Fibroblast of pulmonary artery (primary cell): ENCODE data around the gene CRTC3.

Experiments
- DNase-seq: peaks from one replicate; pipeline ENCODE4 v3.0.0-alpha.2; 2010; ENCODE audit warnings: low read depth
- H3K4me3 ChIP-seq: replicated peaks from 2 replicates; pipeline ENCODE4 v1.5.1; 2011; ENCODE audit warnings: low read depth, mild to moderate bottlenecking, control low read depth, low read length, moderate library complexity
- TF ChIP-seq, protein P1 (sequence below): IDR thresholded peaks from 2 replicates; pipeline ENCODE4 v1.5.1; 2011; ENCODE audit warnings: mild to moderate bottlenecking, control low read depth, low read length, inconsistent platforms; ENCODE audit errors: missing control alignments

Gene CRTC3

GRCh38 chr15:90572893-90573292, 43.2 kb downstream of the CRTC3 start:
- no peak overlapping the region for H3K4me3 ChIP-seq
- DNase-seq = no peak
- TF ChIP-seq, protein P1, sequence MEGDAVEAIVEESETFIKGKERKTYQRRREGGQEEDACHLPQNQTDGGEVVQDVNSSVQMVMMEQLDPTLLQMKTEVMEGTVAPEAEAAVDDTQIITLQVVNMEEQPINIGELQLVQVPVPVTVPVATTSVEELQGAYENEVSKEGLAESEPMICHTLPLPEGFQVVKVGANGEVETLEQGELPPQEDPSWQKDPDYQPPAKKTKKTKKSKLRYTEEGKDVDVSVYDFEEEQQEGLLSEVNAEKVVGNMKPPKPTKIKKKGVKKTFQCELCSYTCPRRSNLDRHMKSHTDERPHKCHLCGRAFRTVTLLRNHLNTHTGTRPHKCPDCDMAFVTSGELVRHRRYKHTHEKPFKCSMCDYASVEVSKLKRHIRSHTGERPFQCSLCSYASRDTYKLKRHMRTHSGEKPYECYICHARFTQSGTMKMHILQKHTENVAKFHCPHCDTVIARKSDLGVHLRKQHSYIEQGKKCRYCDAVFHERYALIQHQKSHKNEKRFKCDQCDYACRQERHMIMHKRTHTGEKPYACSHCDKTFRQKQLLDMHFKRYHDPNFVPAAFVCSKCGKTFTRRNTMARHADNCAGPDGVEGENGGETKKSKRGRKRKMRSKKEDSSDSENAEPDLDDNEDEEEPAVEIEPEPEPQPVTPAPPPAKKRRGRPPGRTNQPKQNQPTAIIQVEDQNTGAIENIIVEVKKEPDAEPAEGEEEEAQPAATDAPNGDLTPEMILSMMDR = no peak

DNA sequence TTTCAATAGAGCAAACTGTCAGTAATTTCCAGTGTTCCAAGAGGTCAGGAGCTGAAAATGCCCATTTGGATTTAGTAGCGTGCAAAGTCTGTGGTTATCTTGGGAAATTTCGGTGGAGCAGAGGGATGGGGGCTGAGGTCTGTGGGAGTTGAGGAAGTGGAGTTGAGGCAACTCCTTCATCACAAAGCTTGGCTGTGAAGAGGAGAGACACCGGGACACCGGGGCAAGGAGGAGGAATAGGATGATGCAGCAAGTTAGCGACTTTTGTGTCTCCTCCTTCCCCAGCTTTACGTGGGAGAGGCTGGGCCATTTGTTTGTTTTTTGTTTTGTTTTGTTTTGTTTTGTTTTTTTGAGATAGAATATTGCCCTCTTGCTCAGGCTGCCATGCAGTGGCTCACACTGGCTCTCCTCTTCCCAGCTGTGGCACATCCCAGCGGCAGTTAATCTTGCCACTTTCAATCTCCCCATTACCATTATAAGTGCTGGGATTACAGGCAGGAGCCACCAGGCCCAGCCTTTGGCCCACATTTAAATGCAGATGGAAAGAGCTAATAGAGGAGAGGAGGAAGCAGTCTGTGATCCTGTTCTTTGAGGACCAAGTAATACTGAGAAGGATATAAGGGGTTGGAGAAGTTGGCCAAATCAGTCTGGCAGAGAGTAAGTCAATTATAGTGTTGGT, 47.1 kb downstream of the CRTC3 start:
- H3K4me3 ChIP-seq = no peak overlapping the region
- TF ChIP-seq, protein P1 = no peak
- peak; percentile 58 for DNase-seq

DNA sequence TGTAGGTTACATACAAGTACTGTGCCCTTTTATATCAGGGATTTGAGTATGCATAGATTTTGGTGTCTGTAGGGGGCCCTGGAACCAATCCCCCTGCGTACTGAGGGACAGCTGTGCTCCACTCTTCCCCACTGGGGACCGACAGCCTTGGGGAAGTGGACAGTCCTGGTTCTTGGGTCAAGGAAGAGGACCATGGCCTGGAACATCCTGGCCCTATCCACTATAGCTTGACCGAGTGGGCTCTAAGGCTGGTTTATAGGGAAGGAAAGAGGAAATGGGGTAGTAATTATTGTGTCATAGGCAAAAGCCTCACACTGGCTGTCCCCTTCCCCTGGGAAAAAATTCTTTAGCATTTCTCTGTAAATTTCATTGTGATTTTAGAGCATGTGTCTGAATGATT, 49.5 kb downstream of the CRTC3 start:
- no peak for DNase-seq
- H3K4me3 ChIP-seq = no peak overlapping the region
- TF ChIP-seq, protein P1 = no peak

DNA sequence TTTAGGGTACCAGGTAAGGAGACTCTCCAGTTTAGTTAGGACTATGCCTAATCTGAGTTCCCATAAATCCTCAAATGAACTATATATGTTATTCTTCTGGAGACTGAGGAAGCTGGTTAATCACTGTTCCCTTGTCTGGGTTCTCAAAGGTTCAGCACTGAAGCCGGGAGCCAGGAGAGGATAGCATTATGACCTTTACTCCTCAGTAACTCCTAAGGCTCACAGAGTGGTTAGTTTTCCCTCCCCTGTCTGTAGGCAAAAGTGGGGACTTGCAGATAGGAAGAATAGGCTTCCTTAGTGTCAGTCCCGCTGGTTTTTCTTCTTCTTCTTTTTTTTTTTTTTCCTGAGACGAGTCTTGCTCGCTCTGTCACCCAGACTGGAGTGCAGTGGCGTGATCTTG, 50.4 kb downstream of the CRTC3 start:
- H3K4me3 ChIP-seq = no peak overlapping the region
- no peak for DNase-seq
- TF ChIP-seq, protein P1 = no peak

GRCh38 chr15:90580541-90580940, 50.8 kb downstream of the CRTC3 start:
- no peak overlapping the region for H3K4me3 ChIP-seq
- no peak for DNase-seq
- TF ChIP-seq, protein P1 = no peak

- no peak for DNase-seq
- no peak overlapping the region for H3K4me3 ChIP-seq
- TF ChIP-seq, protein P1 = no peak
Measured at GRCh38 chr15:90580946-90581345, 51.2 kb downstream of the CRTC3 start.

DNA sequence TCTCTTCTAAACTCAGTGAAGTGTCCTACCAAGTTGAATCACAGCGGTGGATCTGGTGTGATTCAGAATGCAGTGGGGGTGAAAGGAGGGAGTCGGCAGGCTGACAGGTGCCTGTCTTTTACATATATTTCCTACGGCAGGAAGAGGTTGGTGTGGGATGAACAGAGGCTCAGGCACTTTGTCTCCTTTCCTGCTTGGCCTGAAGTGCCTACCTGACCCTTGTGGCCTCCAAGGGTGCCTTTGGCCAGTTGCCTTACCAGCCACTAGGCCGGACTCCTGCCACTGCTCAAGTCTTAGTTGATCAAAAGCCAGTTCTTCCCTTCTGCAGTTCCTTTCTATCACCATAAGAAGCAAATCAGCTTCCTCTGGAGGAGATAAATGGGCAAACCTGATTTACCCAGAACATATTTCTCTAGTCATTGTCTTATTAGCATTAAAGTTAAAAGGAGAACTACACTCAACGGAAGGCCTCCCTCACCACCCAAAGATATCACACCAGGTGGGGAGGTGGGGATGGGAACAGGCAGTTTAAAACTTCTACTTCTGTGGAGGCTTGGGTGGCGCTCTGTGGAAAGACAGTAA, 52.1 kb downstream of the CRTC3 start:
- DNase-seq = no peak
- H3K4me3 ChIP-seq = no peak overlapping the region
- TF ChIP-seq, protein P1 = no peak
